ENCODE measurements around the gene ZNF536.

ZNF536 gene

DNA sequence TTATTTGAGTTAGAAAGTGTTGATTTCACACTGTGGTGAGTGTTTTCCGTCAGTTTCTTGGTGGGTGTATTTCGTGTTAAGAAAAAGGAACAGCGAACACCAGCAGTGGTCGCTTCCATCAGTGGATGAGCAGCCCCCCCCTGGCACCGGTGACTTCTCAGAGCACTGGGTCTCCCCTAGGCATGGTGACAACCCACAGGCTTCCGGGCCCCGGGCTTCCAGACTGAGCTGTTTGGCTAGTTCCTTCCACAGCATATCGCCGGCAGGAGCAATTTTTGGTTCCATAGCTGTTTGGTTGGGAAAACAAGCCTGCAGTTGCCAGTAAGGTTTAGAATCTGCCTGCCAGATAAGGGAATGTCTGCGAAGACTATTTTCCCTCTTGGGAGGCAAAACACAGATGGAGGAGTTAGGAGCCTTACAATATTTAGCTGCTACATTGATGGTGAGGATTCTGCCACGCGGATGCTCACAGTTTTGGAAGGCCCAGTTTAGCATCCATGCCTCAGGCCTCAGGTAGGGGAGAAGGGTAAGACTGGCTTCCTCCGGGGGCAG, 18.7 kb upstream of the ZNF536 start:
- Histone ChIP-seq H3K27me3 (replicated peaks; ENCODE audit: control insufficient read depth, insufficient read depth, low read length, poor library complexity, severe bottlenecking) (no peaks in the 10 kb centered on the region), H3K9me3 (ENCODE audit: control insufficient read depth, low read length) (no peaks in the 10 kb centered on the region), H3K36me3 (ENCODE audit: control insufficient read depth, insufficient read depth, low read length) (no peaks in the 10 kb centered on the region), H3K27ac (ENCODE audit: insufficient read depth, low read length, poor library complexity, severe bottlenecking) (no peak overlapping the region), H3K4me3 (ENCODE audit: insufficient read depth, low read depth, low read length, poor library complexity, severe bottlenecking) (no peak overlapping the region), H3K4me1 (ENCODE audit: control insufficient read depth, insufficient read depth, low read length, poor library complexity, severe bottlenecking) (no peaks in the 10 kb centered on the region)
- DNase-seq, result no peak

DNA sequence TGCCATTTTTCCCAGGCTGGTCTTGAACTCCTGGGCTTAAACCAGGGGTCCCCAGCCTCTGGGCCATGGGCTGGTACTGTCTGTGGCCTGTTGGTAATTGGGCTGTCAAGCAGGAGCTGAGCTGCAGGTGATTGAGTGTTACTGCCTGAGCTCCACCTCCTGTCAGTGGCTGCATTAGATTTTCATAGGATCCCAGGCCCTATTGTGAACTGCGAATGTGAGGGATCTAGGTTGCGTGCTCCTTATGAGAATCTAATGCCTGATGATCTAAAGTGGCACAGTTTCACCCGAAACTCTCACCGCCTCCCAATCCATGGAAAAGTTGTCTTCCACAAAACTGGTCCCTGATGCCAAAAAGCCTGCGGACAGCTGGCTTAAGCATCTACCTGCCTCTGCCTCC, 16.6 kb upstream of the ZNF536 start:
- no peak overlapping the region for H3K4me3 ChIP-seq (ENCODE audit: insufficient read depth, low read depth, low read length, poor library complexity, severe bottlenecking)
- no peak for DNase-seq
- no peaks in the 10 kb centered on the region for H3K27me3 ChIP-seq (replicated peaks; ENCODE audit: control insufficient read depth, insufficient read depth, low read length, poor library complexity, severe bottlenecking)
- H3K36me3 ChIP-seq (ENCODE audit: control insufficient read depth, insufficient read depth, low read length), result no peaks in the 10 kb centered on the region
- H3K27ac ChIP-seq (ENCODE audit: insufficient read depth, low read length, poor library complexity, severe bottlenecking), result no peak overlapping the region
- no peaks in the 10 kb centered on the region for H3K9me3 ChIP-seq (ENCODE audit: control insufficient read depth, low read length)
- no peaks in the 10 kb centered on the region for H3K4me1 ChIP-seq (ENCODE audit: control insufficient read depth, insufficient read depth, low read length, poor library complexity, severe bottlenecking)

GRCh38 chr19:30356951-30357579, 15.1 kb upstream of the ZNF536 start:
- Histone ChIP-seq H3K27ac (ENCODE audit: insufficient read depth, low read length, poor library complexity, severe bottlenecking) (no peak overlapping the region), H3K4me3 (ENCODE audit: insufficient read depth, low read depth, low read length, poor library complexity, severe bottlenecking) (no peak overlapping the region), H3K27me3 (replicated peaks; ENCODE audit: control insufficient read depth, insufficient read depth, low read length, poor library complexity, severe bottlenecking) (no peaks in the 10 kb centered on the region), H3K9me3 (ENCODE audit: control insufficient read depth, low read length) (no peaks in the 10 kb centered on the region), H3K36me3 (ENCODE audit: control insufficient read depth, insufficient read depth, low read length) (no peaks in the 10 kb centered on the region), H3K4me1 (ENCODE audit: control insufficient read depth, insufficient read depth, low read length, poor library complexity, severe bottlenecking) (no peaks in the 10 kb centered on the region)
- DNase-seq, result no peak

GRCh38 chr19:30357580-30357954, 14.6 kb upstream of the ZNF536 start:
- no peak overlapping the region for H3K4me3 ChIP-seq (ENCODE audit: insufficient read depth, low read depth, low read length, poor library complexity, severe bottlenecking)

GRCh38 chr19:30358319-30358718, 13.9 kb upstream of the ZNF536 start:
- Histone ChIP-seq H3K4me1 (ENCODE audit: control insufficient read depth, insufficient read depth, low read length, poor library complexity, severe bottlenecking) (no peaks in the 10 kb centered on the region), H3K36me3 (ENCODE audit: control insufficient read depth, insufficient read depth, low read length) (no peaks in the 10 kb centered on the region), H3K27me3 (replicated peaks; ENCODE audit: control insufficient read depth, insufficient read depth, low read length, poor library complexity, severe bottlenecking) (no peaks in the 10 kb centered on the region), H3K9me3 (ENCODE audit: control insufficient read depth, low read length) (no peaks in the 10 kb centered on the region), H3K27ac (ENCODE audit: insufficient read depth, low read length, poor library complexity, severe bottlenecking) (no peak overlapping the region), H3K4me3 (ENCODE audit: insufficient read depth, low read depth, low read length, poor library complexity, severe bottlenecking) (no peak overlapping the region)
- no peak for DNase-seq

More at GRCh38 chr19:30357580-30357954, 14.6 kb upstream of the ZNF536 start:
- no peak for DNase-seq
- Histone ChIP-seq H3K36me3 (ENCODE audit: control insufficient read depth, insufficient read depth, low read length) (no peaks in the 10 kb centered on the region), H3K4me1 (ENCODE audit: control insufficient read depth, insufficient read depth, low read length, poor library complexity, severe bottlenecking) (no peaks in the 10 kb centered on the region), H3K9me3 (ENCODE audit: control insufficient read depth, low read length) (no peaks in the 10 kb centered on the region), H3K27ac (ENCODE audit: insufficient read depth, low read length, poor library complexity, severe bottlenecking) (no peak overlapping the region), H3K27me3 (replicated peaks; ENCODE audit: control insufficient read depth, insufficient read depth, low read length, poor library complexity, severe bottlenecking) (no peaks in the 10 kb centered on the region)

GRCh38 chr19:30358821-30359580, 13.2 kb upstream of the ZNF536 start:
- Histone ChIP-seq H3K36me3 (ENCODE audit: control insufficient read depth, insufficient read depth, low read length) (no peaks in the 10 kb centered on the region), H3K27ac (ENCODE audit: insufficient read depth, low read length, poor library complexity, severe bottlenecking) (no peak overlapping the region), H3K27me3 (replicated peaks; ENCODE audit: control insufficient read depth, insufficient read depth, low read length, poor library complexity, severe bottlenecking) (no peaks in the 10 kb centered on the region), H3K4me3 (ENCODE audit: insufficient read depth, low read depth, low read length, poor library complexity, severe bottlenecking) (no peak overlapping the region), H3K4me1 (ENCODE audit: control insufficient read depth, insufficient read depth, low read length, poor library complexity, severe bottlenecking) (no peaks in the 10 kb centered on the region), H3K9me3 (ENCODE audit: control insufficient read depth, low read length) (no peaks in the 10 kb centered on the region)
- no peak for DNase-seq

GRCh38 chr19:30359936-30360335, 12.2 kb upstream of the ZNF536 start:
- no peak overlapping the region for H3K4me3 ChIP-seq (ENCODE audit: insufficient read depth, low read depth, low read length, poor library complexity, severe bottlenecking)
- no peak for DNase-seq
- no peaks in the 10 kb centered on the region for H3K9me3 ChIP-seq (ENCODE audit: control insufficient read depth, low read length)
- no peak overlapping the region for H3K27ac ChIP-seq (ENCODE audit: insufficient read depth, low read length, poor library complexity, severe bottlenecking)
- no peaks in the 10 kb centered on the region for H3K27me3 ChIP-seq (replicated peaks; ENCODE audit: control insufficient read depth, insufficient read depth, low read length, poor library complexity, severe bottlenecking)
- H3K4me1 ChIP-seq (ENCODE audit: control insufficient read depth, insufficient read depth, low read length, poor library complexity, severe bottlenecking), result no peaks in the 10 kb centered on the region
- no peaks in the 10 kb centered on the region for H3K36me3 ChIP-seq (ENCODE audit: control insufficient read depth, insufficient read depth, low read length)

DNA sequence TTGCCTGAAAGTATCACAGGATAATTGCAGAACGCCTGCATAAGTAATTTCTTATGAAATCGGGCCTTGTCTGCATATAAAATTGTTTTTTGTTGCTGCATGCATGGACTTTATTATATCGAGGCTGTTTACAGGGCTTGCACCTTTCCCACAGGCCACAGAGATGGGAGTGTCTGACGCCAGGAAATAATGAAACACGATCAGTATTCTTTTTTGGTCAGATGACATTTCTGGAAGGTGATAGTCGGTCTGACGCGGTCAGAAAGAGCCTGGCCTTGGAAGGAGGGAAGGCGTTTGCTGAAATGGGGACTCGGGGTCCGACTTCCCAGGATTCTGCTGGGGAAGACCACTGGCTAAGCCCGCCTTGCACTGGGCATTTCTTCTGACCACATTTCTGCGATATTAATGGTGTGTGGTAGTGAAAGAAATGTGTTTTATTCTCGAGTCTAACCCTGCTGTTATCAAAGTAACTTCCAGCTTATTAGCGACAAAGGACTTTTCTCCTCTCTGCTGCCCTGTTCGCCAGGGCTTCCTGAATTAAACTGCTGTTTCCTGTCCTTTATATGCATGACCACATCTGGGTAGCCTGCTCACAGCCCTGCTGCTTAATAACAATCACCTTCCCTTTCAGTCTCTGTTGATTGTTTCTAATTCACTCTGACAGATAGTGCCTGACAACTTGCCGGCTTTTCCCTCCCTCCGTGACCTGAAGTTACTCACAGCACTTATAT, 11.6 kb upstream of the ZNF536 start:
- H3K27me3 ChIP-seq (replicated peaks; ENCODE audit: control insufficient read depth, insufficient read depth, low read length, poor library complexity, severe bottlenecking), result no peaks in the 10 kb centered on the region
- no peak overlapping the region for H3K27ac ChIP-seq (ENCODE audit: insufficient read depth, low read length, poor library complexity, severe bottlenecking)
- H3K4me1 ChIP-seq (ENCODE audit: control insufficient read depth, insufficient read depth, low read length, poor library complexity, severe bottlenecking), result no peaks in the 10 kb centered on the region
- H3K36me3 ChIP-seq (ENCODE audit: control insufficient read depth, insufficient read depth, low read length), result no peaks in the 10 kb centered on the region
- no peak for DNase-seq
- no peak overlapping the region for H3K4me3 ChIP-seq (ENCODE audit: insufficient read depth, low read depth, low read length, poor library complexity, severe bottlenecking)
- H3K9me3 ChIP-seq (ENCODE audit: control insufficient read depth, low read length), result no peaks in the 10 kb centered on the region

- Histone ChIP-seq H3K27ac (ENCODE audit: insufficient read depth, low read length, poor library complexity, severe bottlenecking) (no peak overlapping the region), H3K4me1 (ENCODE audit: control insufficient read depth, insufficient read depth, low read length, poor library complexity, severe bottlenecking) (no peaks in the 10 kb centered on the region), H3K36me3 (ENCODE audit: control insufficient read depth, insufficient read depth, low read length) (no peaks in the 10 kb centered on the region), H3K9me3 (ENCODE audit: control insufficient read depth, low read length) (no peaks in the 10 kb centered on the region), H3K4me3 (ENCODE audit: insufficient read depth, low read depth, low read length, poor library complexity, severe bottlenecking) (no peak overlapping the region), H3K27me3 (replicated peaks; ENCODE audit: control insufficient read depth, insufficient read depth, low read length, poor library complexity, severe bottlenecking) (no peaks in the 10 kb centered on the region)
- DNase-seq, result no peak
Observed at GRCh38 chr19:30361107-30361447, 11.1 kb upstream of the ZNF536 start.

DNA sequence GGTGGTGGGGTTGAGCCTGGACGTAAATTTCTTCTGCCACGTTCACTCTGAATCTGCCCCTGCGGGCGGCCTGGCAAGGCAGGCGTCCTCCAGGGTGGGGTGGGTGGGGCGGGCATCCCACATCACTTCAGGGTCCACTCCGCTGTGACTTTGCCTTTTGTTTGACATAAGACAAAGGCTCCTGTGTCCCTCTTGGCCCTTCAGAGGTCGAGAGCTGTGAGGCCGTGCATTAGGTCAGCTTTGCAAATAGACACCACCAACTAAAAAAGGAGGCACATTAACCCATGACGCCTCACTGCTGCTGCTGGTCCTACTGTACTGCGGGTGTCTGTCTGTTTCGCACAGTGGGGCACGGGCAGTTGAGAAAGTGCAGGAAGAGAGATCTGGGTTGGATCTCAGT, 10.5 kb upstream of the ZNF536 start:
- Histone ChIP-seq H3K27ac (ENCODE audit: insufficient read depth, low read length, poor library complexity, severe bottlenecking) (no peak overlapping the region), H3K4me3 (ENCODE audit: insufficient read depth, low read depth, low read length, poor library complexity, severe bottlenecking) (no peak overlapping the region), H3K9me3 (ENCODE audit: control insufficient read depth, low read length) (no peaks in the 10 kb centered on the region), H3K4me1 (ENCODE audit: control insufficient read depth, insufficient read depth, low read length, poor library complexity, severe bottlenecking) (no peaks in the 10 kb centered on the region), H3K27me3 (replicated peaks; ENCODE audit: control insufficient read depth, insufficient read depth, low read length, poor library complexity, severe bottlenecking) (no peaks in the 10 kb centered on the region), H3K36me3 (ENCODE audit: control insufficient read depth, insufficient read depth, low read length) (no peaks in the 10 kb centered on the region)
- DNase-seq, result no peak

All from effector memory CD4-positive, alpha-beta T cell (primary cell).